Superior temporal gyrus (tissue), 1 donor: Measurements from ENCODE around the gene RAB36.

Experiments used
- DNase-seq: peaks from one replicate; pipeline ENCODE4 v3.0.0-alpha.2; 2016; ENCODE audit errors: extremely low spot score

The RAB36 gene

DNA sequence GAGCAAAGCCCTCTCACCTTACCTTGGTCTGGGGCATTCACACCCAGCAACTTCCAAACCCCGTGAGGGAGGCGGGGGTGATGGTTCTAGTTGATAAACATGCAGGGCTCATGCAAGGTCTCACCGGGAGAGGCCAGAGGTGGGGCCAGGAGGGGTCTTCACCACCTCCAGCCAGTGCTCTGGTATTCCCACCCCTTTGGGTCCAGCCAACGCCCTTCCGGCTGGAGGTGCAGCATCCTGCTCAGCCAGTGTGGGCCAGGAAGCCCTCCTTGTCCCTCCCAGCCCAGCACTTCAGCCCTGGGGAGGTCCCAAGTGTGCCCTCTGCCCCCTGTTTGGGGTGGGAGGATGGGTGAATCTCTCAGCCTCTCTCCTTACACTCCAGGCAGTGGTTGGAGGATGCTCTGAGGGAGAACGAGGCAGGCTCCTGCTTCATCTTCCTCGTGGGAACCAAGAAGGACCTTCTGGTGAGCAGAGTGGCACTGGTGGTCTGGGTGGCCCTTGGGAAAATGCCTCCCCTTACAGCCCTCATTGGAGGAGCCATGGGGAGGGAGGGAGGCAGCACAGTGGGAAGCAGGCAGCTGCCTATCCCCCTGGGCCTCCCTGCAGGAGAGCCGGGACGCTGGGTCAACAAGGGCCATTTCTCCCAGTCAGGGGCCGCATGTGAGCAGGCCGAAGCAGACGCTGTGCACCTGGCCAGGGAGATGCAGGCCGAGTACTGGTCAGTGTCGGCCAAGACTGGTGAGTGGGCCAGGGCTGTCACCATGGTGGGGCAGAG, 13.4 kb downstream of the RAB36 start:
- no peak for DNase-seq

DNA sequence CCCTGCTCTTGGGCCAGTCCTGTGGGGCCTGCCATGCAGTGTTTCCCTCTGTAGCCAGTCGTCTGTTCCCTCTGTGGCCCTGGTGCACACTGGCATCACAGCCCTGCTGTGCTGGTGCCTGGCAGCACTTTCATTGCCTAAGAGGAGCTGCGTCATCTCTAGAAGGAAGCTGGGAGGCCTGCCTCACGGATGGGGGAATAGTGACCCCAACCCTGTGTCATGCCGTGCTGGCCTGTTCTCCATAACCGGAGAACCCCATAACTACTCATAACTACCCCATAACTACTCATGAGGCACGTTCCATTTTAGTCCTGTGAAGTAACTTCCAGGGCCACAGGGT, 14.0 kb downstream of the RAB36 start:
- no peak for DNase-seq

DNA sequence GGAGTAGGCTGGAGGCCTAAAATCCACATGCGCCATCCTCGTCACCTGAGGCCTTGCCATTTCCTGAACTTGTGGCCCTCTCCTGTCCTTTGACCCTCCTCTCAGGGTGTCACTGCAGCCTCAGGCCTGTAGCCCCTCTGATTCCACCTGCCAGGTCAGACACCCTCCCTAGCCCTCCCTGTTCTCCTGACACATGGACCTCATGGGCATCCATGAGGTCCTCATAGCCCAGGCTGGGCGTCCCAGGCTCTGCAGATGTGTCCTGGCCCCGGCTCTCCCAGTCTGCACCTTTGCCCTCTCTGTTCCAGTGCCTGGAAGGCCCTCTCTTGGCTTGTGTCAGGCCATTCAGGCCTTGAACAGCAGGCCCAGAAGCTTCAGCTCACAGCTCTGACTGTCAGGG, 15.8 kb downstream of the RAB36 start:
- no peak for DNase-seq

DNA sequence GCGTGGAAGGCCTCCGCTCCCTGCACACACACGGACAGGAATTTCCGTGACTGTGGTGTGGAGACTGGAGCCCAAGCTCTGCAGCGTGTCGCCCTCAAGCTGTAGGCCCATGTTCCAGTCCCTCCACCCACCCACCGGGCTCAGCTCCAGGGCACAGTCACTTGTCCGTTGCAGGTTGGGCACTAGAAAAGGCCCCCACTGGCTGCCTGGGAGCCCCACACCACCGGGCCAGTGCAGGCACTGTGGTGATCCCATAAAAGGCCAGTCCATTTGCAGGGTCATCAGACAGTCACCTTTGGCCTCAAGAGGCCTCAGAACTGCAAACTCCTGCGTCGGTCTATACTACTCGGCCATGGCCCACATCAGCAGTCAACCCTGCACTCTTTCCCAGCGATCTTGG, 16.3 kb downstream of the RAB36 start:
- DNase-seq = no peak

DNA sequence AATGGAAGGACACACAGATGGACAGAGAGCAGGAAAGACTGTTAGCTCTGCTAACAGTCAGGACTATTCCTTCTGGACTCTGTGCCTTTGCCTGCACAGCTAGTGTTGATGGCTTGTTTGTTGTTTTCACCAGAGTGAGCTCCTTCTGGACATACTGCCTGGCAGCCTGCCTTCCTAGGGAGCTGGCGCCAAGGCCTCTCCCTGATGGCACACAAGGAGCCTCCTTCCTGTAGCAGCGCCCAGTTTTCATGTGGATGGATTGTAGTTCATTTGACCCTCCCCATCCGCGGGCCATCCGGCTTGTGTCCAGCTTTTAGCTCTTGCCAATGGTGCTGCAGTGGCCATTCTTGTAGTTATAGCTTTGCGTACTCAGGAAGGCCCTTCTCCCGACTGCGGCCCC, 18.4 kb downstream of the RAB36 start:
- peak; percentile 75 for DNase-seq

DNA sequence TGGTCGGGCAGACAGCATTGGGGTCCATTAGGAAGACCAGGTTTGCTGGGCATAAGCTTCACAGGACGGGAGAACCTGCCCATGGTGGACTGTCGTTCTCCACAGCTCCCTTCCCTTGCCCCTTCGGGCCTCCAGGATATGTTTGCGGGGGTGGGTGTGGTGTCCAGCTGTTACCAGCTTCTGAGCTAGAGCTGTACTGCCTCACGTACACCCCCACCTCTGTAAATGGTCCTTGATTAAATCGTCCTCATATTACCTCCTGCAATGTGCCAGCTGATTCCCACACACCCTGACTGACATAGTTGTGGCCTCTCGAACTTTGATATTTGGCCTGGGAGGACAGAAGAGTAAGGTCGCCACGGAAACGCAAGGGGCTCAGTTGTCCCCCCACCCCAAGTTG, 18.8 kb downstream of the RAB36 start:
- no peak for DNase-seq

DNA sequence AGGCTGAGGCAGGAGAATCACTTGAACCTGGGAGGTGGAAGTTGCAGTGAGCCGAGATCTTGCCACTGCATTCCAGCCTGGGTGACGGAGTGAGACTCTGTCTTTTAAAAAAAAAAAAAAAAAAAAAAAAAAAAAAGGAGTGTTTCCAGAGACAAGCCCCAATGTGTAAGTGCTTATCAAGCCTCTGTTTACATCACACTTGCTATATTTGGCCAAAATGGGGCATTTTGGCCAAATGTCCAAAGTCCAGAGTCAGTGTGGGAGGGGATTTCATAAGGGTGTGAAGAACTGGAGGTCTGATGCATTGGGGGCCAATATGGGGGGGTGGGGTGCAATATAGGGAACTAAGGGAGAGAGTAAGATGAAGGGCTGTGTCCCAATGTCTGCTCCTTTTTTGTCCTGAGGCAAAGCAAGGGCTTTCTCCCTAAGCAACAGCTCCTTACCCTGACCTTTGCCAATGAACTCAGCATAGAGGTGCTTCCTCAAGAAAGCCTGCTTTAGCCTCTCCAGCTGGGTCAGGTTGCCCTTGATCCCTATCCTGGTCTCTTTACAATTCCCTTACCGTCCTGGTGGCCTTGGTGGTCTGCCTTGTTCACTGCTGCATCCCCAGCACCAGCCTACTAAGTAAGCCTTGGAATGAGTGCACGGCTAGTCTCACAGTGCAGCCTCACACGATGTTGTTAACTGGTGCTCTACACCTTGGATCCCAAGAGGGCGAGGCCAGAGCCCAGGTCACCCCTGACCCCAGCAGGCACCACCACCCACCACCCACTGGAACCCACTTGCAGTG, 21.0 kb downstream of the RAB36 start:
- no peak for DNase-seq

DNA sequence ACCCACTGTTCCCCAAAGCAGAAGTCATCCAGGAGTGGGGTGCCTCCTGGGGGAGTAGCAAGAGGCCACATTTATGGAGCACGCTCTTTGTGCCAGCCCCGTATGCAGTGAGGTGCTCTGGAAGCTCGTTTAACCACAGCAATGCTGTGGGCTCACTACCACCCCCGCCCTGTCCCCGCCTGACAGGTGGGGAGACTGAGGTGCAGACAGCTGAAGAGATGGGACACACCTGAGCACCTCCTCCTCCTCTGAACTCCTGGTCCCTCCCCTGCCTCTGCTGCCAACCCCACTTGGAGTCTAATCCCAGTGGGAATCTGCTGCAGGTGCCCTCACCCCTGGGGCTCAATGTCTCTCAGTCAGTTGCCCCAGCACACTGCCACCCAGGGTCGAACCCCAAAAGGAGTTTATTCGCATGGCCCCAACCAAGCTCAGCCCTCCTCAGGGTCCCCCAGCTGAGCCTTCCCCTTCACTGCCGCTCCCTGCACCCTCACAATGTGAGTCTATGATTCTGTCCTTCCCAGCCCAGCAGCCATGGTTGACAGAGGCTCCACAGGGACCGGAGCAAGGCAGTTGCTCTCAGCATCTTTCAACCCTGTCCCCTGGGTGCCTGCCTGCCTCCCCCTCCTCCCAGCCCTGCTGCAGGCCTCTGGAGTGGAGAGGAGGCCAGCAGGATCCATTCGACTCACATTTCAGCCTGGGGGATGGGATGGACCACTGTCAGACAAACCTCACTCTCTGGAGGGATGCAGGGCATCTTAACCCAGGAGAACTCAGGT, 21.8 kb downstream of the RAB36 start:
- DNase-seq = no peak

DNA sequence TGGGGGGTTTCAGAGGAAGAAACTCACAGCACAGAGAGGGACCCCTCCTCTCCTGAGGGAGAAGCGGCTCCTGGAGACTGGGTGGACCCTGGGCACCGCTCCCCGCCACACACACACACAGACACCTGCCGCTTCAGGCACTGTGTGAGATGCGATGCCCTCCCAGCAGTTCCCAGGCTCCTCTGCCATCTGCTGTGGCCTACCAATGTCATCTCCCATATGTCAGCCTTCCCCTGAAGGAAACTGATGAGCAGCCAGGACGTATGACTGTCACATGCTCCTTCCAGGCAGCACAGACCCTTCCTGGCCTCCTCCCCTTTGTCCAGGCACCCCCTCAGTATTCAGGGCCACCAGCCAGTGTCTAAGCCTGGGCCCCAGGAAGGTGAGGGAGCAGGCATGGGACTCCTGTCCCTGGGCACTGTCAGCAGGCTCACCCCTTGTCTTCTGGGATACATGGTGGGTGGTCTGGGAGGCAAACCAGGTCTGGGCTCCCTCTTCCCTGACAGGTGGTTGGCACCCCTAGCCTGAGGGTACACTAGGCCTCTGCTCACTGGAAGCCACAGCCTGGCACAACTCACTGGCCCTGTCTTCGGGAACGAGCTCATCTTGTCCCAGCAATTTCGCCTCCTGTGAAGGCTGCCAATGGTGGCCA, 23.2 kb downstream of the RAB36 start:
- DNase-seq = no peak

DNA sequence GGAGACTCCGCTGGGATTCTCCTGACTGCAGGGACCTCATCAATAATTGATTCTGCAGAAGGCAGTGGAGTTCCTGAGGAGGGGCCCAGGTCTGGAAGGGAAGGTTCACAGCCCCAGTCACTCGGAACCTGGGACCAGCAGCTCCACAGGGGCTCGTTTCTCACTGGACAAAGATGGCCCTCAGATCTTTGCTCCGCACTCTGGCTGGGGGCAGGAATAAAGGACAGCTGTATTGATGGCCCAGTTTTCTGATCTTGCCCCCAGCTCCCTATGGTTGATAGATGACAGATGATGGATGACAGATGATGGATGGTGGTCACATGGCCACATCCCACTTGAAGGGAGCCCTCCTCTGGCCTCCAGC, 23.7 kb downstream of the RAB36 start:
- DNase-seq = no peak

DNA sequence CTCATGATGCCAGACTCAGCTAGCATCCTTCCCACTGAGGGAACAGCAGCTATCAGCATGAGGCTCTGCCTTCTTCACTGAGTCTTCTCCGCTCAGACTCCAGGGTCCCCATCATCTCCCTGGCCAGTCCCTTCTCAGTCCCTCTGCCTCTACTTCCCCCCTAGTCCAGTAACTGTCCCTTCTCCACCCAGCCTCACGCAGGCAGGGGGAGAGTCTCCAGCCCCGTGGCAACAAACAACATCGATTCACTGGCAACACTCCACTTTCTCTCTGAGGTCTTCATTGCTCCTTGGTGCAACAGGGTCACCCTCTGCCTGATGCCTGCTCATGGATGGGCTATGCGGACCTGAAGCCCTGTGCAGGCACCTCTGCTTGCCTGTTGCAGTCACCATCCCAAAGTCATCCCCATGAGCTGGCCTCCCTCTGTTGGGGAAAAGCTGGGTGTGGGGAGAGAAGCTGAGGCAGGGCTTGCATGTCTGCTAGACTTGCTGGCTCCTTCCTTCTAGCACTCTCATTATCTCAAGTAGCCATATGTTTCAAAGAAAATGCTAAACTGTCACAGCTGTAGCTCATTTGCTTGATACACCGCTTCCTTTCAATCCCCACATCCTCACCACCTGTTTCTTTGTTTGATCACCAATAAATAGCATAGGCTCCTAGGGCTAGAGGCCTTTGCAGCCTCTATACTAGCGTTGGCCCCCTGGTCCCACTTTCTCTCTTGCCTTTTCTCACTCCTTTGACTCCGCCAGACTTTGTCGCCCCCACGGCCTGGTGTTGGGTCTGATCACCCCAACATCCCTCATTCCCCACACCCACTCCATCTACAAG, 30.8 kb downstream of the RAB36 start:
- DNase-seq = no peak

DNA sequence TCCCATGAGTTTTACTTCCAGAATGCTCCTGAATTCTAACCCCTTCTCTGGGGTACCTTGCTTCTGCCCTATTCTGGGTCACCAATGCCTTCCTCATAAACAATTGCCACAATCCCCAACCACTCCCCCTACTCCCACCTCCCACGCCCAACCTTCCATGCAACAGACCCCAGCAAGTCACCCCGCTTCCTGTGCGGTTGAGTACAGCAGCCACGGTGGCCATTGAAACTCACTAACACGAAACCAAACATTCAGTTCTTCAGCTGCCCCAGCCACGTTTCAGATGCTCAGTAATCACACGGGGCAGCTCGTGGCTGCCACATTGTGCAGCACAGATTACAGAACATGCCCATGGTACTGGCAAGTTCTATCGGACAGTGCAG, 31.4 kb downstream of the RAB36 start:
- DNase-seq = no peak

DNA sequence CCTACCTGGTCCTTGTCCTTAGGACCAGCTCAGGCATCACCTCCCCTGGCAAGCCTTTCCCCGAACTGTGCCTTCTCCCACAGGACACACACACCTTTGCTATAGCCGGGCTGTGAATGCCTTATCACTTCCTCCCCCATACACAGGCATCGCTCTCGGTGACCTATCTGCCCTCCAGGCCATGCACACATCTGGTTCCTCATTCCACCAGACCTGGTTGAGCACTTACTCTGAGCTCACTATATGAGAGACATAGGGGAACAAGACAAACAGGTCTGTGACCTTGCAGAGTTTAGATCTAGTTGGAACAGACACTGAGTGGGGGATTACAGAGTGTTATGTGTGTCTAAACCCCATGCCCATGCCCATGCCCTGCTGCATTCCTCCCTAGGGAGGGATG, 31.9 kb downstream of the RAB36 start:
- no peak for DNase-seq

DNA sequence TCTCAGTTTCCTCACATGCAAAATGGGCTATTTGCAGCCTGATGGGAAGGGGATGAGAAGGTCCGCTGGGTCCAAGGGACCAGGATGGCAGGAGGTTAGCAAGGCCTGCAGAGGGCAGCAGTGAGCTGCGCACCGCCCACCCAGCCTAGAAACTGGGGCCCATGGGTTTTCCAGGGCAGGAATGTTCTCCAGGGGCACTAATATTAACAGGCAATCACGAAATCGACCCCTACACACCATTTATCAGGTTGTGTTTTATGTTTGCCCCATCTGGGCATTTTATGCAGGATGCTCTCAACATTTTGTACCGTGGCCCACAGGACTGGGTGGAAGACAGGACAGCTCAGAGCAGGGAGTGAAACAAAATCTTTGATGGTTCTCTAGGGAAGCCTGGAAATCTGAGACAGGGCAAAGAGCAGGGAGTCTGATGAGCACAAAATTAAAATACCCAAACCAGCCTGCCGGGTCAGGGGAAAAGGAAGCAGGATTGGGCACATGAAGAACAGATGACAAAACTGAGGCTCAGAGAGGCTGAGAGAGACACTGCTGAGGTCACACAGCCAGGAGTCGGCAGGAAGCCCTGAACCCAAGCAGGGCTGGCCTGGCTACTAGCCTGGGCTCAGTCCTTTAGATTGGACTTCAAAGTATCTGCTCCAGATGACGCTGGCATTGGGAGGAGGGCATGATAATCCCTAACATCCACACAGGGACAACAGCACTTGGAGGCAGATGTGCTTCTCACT, 33.4 kb downstream of the RAB36 start:
- peak; percentile 89 for DNase-seq

DNA sequence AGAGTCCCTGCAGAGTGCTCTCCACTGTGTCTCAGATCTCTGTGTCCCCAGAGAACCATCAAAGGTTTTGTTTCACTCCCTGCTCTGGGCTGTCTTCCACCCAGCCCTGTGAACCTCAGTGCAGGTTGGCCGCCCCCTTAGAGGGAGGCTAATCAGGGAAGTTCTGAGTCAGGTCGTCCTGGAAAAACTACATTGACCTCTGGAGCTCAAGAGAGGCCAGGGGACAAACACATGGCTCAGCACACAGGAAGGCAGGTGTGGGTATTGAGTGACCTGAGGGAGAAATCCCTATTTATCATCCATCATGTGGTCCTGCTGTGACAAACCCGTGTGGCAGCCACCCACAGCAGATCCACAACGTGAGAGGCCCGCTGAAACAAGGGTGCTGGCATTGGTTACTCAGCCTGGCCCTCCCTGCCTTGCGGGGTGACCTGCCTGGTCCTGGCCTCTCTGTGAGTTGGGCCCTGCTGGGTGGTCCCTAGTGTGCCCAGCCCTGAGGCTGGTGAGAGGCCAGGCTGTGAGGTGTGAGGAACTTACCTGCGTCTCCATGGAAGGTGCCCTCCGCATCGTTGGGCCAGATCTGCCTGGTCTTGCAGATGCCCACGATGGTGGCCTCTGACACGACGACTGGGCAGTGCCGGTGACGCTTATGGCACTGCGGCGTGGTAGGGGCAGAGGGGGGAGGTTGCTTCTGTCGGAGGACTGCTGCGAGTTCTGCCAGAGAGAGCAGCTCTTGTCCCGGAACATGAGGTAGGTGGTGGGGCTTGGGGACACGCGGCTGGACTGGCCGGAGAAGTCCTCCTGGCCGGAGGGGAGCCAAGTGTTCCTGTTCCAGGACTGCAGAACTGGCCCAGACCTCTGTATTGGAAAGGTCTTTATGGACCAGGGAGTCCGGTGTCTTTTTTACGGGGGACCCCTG, 34.4 kb downstream of the RAB36 start:
- DNase-seq = peak; percentile 15

DNA sequence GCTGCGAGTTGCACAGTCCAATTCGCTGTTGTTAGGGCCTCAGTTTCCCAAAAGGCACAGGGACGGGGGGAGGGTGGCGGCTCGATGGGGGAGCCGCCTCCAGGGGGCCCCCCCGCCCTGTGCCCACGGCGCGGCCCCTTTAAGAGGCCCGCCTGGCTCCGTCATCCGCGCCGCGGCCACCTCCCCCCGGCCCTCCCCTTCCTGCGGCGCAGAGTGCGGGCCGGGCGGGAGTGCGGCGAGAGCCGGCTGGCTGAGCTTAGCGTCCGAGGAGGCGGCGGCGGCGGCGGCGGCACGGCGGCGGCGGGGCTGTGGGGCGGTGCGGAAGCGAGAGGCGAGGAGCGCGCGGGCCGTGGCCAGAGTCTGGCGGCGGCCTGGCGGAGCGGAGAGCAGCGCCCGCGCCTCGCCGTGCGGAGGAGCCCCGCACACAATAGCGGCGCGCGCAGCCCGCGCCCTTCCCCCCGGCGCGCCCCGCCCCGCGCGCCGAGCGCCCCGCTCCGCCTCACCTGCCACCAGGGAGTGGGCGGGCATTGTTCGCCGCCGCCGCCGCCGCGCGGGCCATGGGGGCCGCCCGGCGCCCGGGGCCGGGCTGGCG, 35.1 kb downstream of the RAB36 start, which contains the start of gene BCR:
BCR (plus strand) TSS at position 209 of the 592 bp plus-strand sequence. CDS start 452 bp downstream, outside the sequence.
- DNase-seq = no peak

DNA sequence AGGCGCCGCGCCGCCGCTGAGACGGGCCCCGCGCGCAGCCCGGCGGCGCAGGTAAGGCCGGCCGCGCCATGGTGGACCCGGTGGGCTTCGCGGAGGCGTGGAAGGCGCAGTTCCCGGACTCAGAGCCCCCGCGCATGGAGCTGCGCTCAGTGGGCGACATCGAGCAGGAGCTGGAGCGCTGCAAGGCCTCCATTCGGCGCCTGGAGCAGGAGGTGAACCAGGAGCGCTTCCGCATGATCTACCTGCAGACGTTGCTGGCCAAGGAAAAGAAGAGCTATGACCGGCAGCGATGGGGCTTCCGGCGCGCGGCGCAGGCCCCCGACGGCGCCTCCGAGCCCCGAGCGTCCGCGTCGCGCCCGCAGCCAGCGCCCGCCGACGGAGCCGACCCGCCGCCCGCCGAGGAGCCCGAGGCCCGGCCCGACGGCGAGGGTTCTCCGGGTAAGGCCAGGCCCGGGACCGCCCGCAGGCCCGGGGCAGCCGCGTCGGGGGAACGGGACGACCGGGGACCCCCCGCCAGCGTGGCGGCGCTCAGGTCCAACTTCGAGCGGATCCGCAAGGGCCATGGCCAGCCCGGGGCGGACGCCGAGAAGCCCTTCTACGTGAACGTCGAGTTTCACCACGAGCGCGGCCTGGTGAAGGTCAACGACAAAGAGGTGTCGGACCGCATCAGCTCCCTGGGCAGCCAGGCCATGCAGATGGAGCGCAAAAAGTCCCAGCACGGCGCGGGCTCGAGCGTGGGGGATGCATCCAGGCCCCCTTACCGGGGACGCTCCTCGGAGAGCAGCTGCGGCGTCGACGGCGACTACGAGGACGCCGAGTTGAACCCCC, 35.8 kb downstream of the RAB36 start:
- no peak for DNase-seq

DNA sequence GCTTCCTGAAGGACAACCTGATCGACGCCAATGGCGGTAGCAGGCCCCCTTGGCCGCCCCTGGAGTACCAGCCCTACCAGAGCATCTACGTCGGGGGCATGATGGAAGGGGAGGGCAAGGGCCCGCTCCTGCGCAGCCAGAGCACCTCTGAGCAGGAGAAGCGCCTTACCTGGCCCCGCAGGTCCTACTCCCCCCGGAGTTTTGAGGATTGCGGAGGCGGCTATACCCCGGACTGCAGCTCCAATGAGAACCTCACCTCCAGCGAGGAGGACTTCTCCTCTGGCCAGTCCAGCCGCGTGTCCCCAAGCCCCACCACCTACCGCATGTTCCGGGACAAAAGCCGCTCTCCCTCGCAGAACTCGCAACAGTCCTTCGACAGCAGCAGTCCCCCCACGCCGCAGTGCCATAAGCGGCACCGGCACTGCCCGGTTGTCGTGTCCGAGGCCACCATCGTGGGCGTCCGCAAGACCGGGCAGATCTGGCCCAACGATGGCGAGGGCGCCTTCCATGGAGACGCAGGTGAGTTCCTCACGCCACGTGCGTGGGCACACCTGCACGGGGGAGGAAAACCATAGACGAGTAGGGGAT, 36.5 kb downstream of the RAB36 start:
- no peak for DNase-seq
